CD4-positive, alpha-beta T cell treated with Interleukin-6 for 4 hours (primary cell): Measurements from ENCODE around the gene KCTD10.
"Not testable (repeated sequence)": the region's sequence is repeated elsewhere in the genome, so short reads cannot be mapped to it uniquely, and the experiment has no call there.

Experiments used
- DNase-seq: peaks from one replicate; pipeline ENCODE4 v3.0.0-alpha.2; 2020; ENCODE audit warnings: mixed read lengths

Gene KCTD10

GRCh38 chr12:109445191-109445609 lies 31.9 kb downstream of the KCTD10 start:
- DNase-seq, result no peak

GRCh38 chr12:109444259-109444658 lies 32.8 kb downstream of the KCTD10 start:
- no peak for DNase-seq

GRCh38 chr12:109443794-109444193 lies 33.3 kb downstream of the KCTD10 start:
- DNase-seq, result no peak

- no peak for DNase-seq
Measured at GRCh38 chr12:109440851-109441490, 36.1 kb downstream of the KCTD10 start.

GRCh38 chr12:109439951-109440350 lies 37.1 kb downstream of the KCTD10 start:
- not testable (repeated sequence) for DNase-seq

GRCh38 chr12:109439181-109439580 lies 37.9 kb downstream of the KCTD10 start:
- no peak for DNase-seq

GRCh38 chr12:109436188-109436560 lies 40.9 kb downstream of the KCTD10 start:
- DNase-seq, result no peak

GRCh38 chr12:109435428-109436187 lies 41.5 kb downstream of the KCTD10 start:
- DNase-seq, result no peak

- DNase-seq, result no peak
Measured at GRCh38 chr12:109434582-109434981, 42.5 kb downstream of the KCTD10 start.

GRCh38 chr12:109433618-109434017 lies 43.5 kb downstream of the KCTD10 start:
- no peak for DNase-seq

- peak; percentile 80 for DNase-seq
Measured at GRCh38 chr12:109432842-109433304, 44.2 kb downstream of the KCTD10 start.

GRCh38 chr12:109432431-109432830 lies 44.7 kb downstream of the KCTD10 start:
- DNase-seq, result no peak

GRCh38 chr12:109430244-109430643 lies 46.9 kb downstream of the KCTD10 start:
- no peak for DNase-seq

- not testable (repeated sequence) for DNase-seq
Measured at GRCh38 chr12:109428804-109429203, 48.3 kb downstream of the KCTD10 start.

GRCh38 chr12:109428037-109428629 lies 49.0 kb downstream of the KCTD10 start:
- DNase-seq, result peak; percentile 82

- DNase-seq, result no peak
Measured at GRCh38 chr12:109423392-109423791, 53.7 kb downstream of the KCTD10 start.

GRCh38 chr12:109422251-109422650 lies 54.8 kb downstream of the KCTD10 start:
- DNase-seq, result no peak

GRCh38 chr12:109421355-109422087 lies 55.6 kb downstream of the KCTD10 start:
- DNase-seq, result no peak

GRCh38 chr12:109418848-109419480 lies 58.1 kb downstream of the KCTD10 start:
- DNase-seq, result no peak

GRCh38 chr12:109406147-109406546 lies 71.0 kb downstream of the KCTD10 start:
- DNase-seq, result not testable (repeated sequence)

- DNase-seq, result not testable (repeated sequence)
Measured at GRCh38 chr12:109404841-109405240, 72.3 kb downstream of the KCTD10 start.
